ENCODE data around the gene EID2B.

The EID2B gene

GRCh38 chr19:39531834-39532232, 819 bp downstream of the EID2B start:
- peak in 1 of 2 experiments; percentile 49 for DNase-seq

- DNase-seq, result no peak
Observed at GRCh38 chr19:39525205-39525604, 7.4 kb downstream of the EID2B start.

- no peak for DNase-seq
Observed at GRCh38 chr19:39524495-39524894, 8.2 kb downstream of the EID2B start.

- DNase-seq, result no peak
Observed at GRCh38 chr19:39520541-39521484, 11.8 kb downstream of the EID2B start.

- DNase-seq, result no peak
Observed at GRCh38 chr19:39518975-39519374, 13.7 kb downstream of the EID2B start.

GRCh38 chr19:39518458-39518857, 14.2 kb downstream of the EID2B start:
- no peak for DNase-seq

- DNase-seq, result no peak
Observed at GRCh38 chr19:39517432-39517831, 15.2 kb downstream of the EID2B start.

- no peak for DNase-seq
Observed at GRCh38 chr19:39516270-39516669, 16.4 kb downstream of the EID2B start.

GRCh38 chr19:39515551-39516191, 17.0 kb downstream of the EID2B start:
- DNase-seq, result no peak

- no peak for DNase-seq
Observed at GRCh38 chr19:39514840-39515550, 17.7 kb downstream of the EID2B start, which contains the start of gene SELENOV. SELENOV (plus strand) TSS chr19:39515139; CDS start chr19:39515213, 74 bp downstream.

GRCh38 chr19:39512988-39513387, 19.7 kb downstream of the EID2B start:
- no peak for DNase-seq

- no peak for DNase-seq
Observed at GRCh38 chr19:39509233-39509632, 23.4 kb downstream of the EID2B start.

- DNase-seq, result no peak
Observed at GRCh38 chr19:39508629-39509028, 24.0 kb downstream of the EID2B start.

- no peak for DNase-seq
Observed at GRCh38 chr19:39507715-39508364, 24.8 kb downstream of the EID2B start.

GRCh38 chr19:39506944-39507714, 25.5 kb downstream of the EID2B start:
- peak; percentile 64 to 74 for DNase-seq

GRCh38 chr19:39506598-39506943, 26.1 kb downstream of the EID2B start:
- no peak for DNase-seq

- DNase-seq, result peak; percentile 56 to 58
Observed at GRCh38 chr19:39502640-39503417, 29.8 kb downstream of the EID2B start.

- DNase-seq, result no peak
Observed at GRCh38 chr19:39501340-39501739, 31.3 kb downstream of the EID2B start.

GRCh38 chr19:39500543-39500942, 32.1 kb downstream of the EID2B start:
- DNase-seq, result no peak

- no peak for DNase-seq
Observed at GRCh38 chr19:39499932-39500331, 32.7 kb downstream of the EID2B start.

Data from Kasumi-1 (cell line).